PC-3 (cell line): ENCODE measurements around the gene TPO. TPM values are rescaled to one million over a fixed set of nuclear protein-coding genes. Genes with fewer than 3 reads are reported as not detected.

Experiments used
- ATAC-seq: fragments of 200-7000 bp; cut with Tn5 transposase; 2 replicates; pipeline ENCODE4 v1.9.1; 2020; ENCODE audit warnings: mild to moderate bottlenecking, moderate library complexity
- BruUV-seq: library from RNA; stranded (reverse); fragments of 400-500 nt; replicated peaks from 2 replicates; lab custom pipeline; 2021; lab: Mats Ljungman, UMichigan
- CTCF ChIA-PET: fragments of 300-600 bp; sonication (Branson Sonifier 250); formaldehyde crosslinking; loops from one replicate; lab custom pipeline; 2022; ENCODE audit warnings: antibody characterized with exemption; lab: Charles Lee
- POLR2A ChIA-PET: fragments of 300-600 bp; sonication (Branson Sonifier 250); formaldehyde crosslinking; loops from one replicate; lab custom pipeline; 2022; ENCODE audit warnings: antibody characterized with exemption; ENCODE audit not compliant: unreplicated experiment; lab: Charles Lee
- DNase-seq: peaks from one replicate; pipeline ENCODE4 v3.0.0-alpha.2; 2015
- H2AFZ ChIP-seq: fragments of 300-600 bp; sonication (generic); 2 replicates; pipeline ENCODE4 v1.6.0; 2016; ENCODE audit warnings: antibody characterized with exemption, low read length
- H3F3A ChIP-seq: fragments of 300-600 bp; sonication (generic); one replicate; pipeline ENCODE4 v1.6.0; 2017; ENCODE audit warnings: antibody characterized with exemption, low read length, control low read depth, mild to moderate bottlenecking; ENCODE audit not compliant: unreplicated experiment
- H3K27ac ChIP-seq: fragments of 300-600 bp; sonication (generic); 2 replicates; pipeline ENCODE4 v1.5.1; 2016; ENCODE audit warnings: mild to moderate bottlenecking, low read length
- H3K27me3 ChIP-seq: fragments of 300-600 bp; sonication (generic); 2 replicates; pipeline ENCODE4 v1.6.1; 2016; ENCODE audit warnings: low read length, mixed read lengths
- H3K36me3 ChIP-seq: fragments of 300-600 bp; sonication (generic); 2 replicates; pipeline ENCODE4 v1.6.1; 2016; ENCODE audit warnings: low read depth, mixed run types, low read length, mixed read lengths
- H3K4me1 ChIP-seq: fragments of 300-600 bp; sonication (generic); 2 replicates; pipeline ENCODE4 v1.5.1; 2016; ENCODE audit warnings: low read length; ENCODE audit not compliant: insufficient read depth
- H3K4me2 ChIP-seq: fragments of 300-600 bp; sonication (generic); 2 replicates; pipeline ENCODE4 v1.6.0; 2016; ENCODE audit warnings: low read length
- H3K4me3 ChIP-seq: fragments of 300-600 bp; sonication (generic); 2 replicates; pipeline ENCODE4 v1.5.1; 2016; ENCODE audit warnings: mild to moderate bottlenecking, low read length, mixed read lengths
- H3K79me2 ChIP-seq: fragments of 300-600 bp; sonication (generic); 2 replicates; pipeline ENCODE4 v1.6.1; 2017; ENCODE audit warnings: low read length, mixed read lengths
- H3K9ac ChIP-seq: fragments of 300-600 bp; sonication (generic); 2 replicates; pipeline ENCODE4 v1.6.0; 2016; ENCODE audit warnings: mild to moderate bottlenecking, low read length
- H3K9me2 ChIP-seq: fragments of 300-600 bp; sonication (generic); replicated peaks from 2 replicates; pipeline ENCODE4 v1.6.1; 2016; ENCODE audit warnings: mixed run types, low read length, mixed read lengths
- H3K9me3 ChIP-seq: fragments of 300-600 bp; sonication (generic); 2 replicates; pipeline ENCODE4 v1.6.1; 2016; ENCODE audit warnings: low read length, mixed read lengths
- H4K20me1 ChIP-seq: fragments of 300-600 bp; sonication (generic); 2 replicates; pipeline ENCODE4 v1.6.1; 2016; ENCODE audit warnings: low read length, mixed read lengths
- EZH2 ChIP-seq: fragments of 300-600 bp; sonication (generic); IDR thresholded peaks from one replicate; pipeline ENCODE4 v1.6.1; 2017; ENCODE audit warnings: antibody characterized with exemption, mild to moderate bottlenecking, low read length; ENCODE audit not compliant: unreplicated experiment
- EZH2phosphoT487 ChIP-seq: fragments of 300-600 bp; sonication (generic); IDR thresholded peaks from 2 replicates; pipeline ENCODE4 v1.6.1; 2018; ENCODE audit warnings: mild to moderate bottlenecking, antibody characterized with exemption, low read length, borderline replicate concordance
- intact Hi-C: fragments of 100-400 bp; cut with micrococcal nuclease; formaldehyde crosslinking; loops from 2 replicates; pipeline ENCODE4 v1.9.0; 2023
- total RNA-seq: library from RNA; depleted of rRNA; stranded (reverse); fragments of >200 nt; gene quantifications from 2 replicates; pipeline ENCODE4 v1.2.3, GENCODE V29; 2014
- TF ChIP-seq, protein P1 (sequence below): fragments of 300-600 bp; sonication (generic); conservative IDR thresholded peaks from 2 replicates; pipeline ENCODE4 v1.5.1; 2017; ENCODE audit warnings: antibody characterized with exemption, low read depth, mild to moderate bottlenecking, low read length

TPO gene
- total RNA-seq, 1 experiment from 2014 or later: not detected

DNA sequence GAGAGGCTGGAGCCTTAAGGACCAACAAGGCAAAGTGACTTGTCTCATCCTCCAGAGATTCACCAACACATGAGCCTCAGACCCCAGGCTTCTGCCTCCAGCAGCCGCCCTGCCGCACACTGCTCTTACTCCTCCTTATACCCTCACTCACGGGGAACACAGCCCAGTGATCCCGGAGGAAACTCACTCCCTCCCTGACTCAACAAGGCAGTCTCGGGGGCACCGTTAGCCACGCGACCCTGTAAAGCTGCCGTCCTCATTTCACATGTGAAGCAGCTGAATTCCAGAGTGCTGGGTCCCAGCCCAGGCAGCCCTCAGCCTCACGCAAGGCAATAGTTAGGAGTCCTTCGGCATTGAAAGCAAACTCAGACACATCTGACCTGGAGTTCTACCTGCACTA, 129.7 kb downstream of the TPO start:
- Histone ChIP-seq H3K9me2 (no peaks in the 10 kb centered on the region), H3K27ac (no peak overlapping the region), H3K4me3 (no peak overlapping the region), H4K20me1 (no peaks in the 10 kb centered on the region), H3K9me3 (no peaks in the 10 kb centered on the region), H3K27me3 (no peaks in the 10 kb centered on the region), H3K36me3 (no peaks in the 10 kb centered on the region; the same call in 1 of the 2 replicates), H2AFZ (no peak overlapping the region), H3K4me1 (no peaks in the 10 kb centered on the region), H3F3A (no peaks in the 10 kb centered on the region), H3K4me2 (no peak overlapping the region), H3K9ac (no peak overlapping the region), H3K79me2 (no peaks in the 10 kb centered on the region)
- ChIA-PET POLR2A (no interaction called here), CTCF (no interaction called here)
- ATAC-seq (no peak), DNase-seq (no peak)
- intact Hi-C loops: loop anchor here (10.0 kb wide), 2 partner anchors 298 to 828 kb away; no protein-coding TSS in a partner anchor
- BruUV-seq: no TSS peak
- TF ChIP-seq EZH2 (no peak), EZH2phosphoT487 (no peak)
- TF ChIP-seq, protein P1, sequence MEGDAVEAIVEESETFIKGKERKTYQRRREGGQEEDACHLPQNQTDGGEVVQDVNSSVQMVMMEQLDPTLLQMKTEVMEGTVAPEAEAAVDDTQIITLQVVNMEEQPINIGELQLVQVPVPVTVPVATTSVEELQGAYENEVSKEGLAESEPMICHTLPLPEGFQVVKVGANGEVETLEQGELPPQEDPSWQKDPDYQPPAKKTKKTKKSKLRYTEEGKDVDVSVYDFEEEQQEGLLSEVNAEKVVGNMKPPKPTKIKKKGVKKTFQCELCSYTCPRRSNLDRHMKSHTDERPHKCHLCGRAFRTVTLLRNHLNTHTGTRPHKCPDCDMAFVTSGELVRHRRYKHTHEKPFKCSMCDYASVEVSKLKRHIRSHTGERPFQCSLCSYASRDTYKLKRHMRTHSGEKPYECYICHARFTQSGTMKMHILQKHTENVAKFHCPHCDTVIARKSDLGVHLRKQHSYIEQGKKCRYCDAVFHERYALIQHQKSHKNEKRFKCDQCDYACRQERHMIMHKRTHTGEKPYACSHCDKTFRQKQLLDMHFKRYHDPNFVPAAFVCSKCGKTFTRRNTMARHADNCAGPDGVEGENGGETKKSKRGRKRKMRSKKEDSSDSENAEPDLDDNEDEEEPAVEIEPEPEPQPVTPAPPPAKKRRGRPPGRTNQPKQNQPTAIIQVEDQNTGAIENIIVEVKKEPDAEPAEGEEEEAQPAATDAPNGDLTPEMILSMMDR: no peak

DNA sequence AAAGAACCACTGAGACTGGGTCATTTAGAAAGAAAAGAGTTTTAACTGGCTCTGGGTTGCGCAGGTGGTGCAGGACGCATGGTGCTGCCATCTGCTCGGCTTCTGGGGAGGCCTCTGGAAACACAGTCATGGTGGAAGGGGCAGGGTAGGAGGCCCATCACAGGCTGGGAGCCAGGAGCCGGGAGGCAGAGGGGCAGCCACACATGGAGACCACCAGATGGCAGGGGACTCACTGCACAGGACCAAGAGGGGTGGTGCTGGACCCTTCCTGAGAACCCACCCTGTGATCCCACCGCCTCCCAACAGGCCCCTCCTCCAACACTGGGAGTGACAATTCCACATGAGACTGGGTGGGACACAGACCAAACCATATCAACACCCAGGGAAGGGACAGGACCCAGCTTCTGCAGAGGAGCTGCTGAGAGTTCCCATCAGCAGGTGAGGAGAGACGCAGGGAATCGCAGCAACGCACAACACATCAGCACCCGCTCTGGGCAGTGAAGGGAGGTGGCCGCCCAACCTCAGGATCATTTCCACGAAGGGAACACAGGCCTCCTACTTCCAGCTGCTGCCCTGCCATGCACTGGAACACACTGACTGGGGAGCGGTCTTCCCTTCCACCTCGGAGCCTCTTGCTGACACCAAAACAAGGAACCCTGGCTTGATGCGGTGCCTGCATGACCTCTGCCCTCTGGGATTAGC, 130.7 kb downstream of the TPO start:
- H3F3A ChIP-seq: no peaks in the 10 kb centered on the region
- no peaks in the 10 kb centered on the region for H3K4me1 ChIP-seq
- no peak overlapping the region for H3K9ac ChIP-seq
- no peaks in the 10 kb centered on the region for H3K9me2 ChIP-seq
- no peaks in the 10 kb centered on the region for H3K36me3 ChIP-seq
- H4K20me1 ChIP-seq: no peaks in the 10 kb centered on the region
- no peaks in the 10 kb centered on the region for H3K9me3 ChIP-seq
- BruUV-seq: no TSS peak
- no peak overlapping the region for H3K4me2 ChIP-seq
- ChIA-PET POLR2A (no interaction called here), CTCF (no interaction called here)
- H3K27me3 ChIP-seq: no peaks in the 10 kb centered on the region
- no peak overlapping the region for H2AFZ ChIP-seq
- no peak for ATAC-seq
- intact Hi-C loops: loop anchor here (10.0 kb wide), 2 partner anchors 299 to 829 kb away; no protein-coding TSS in a partner anchor
- TF ChIP-seq, protein P1: no peak
- TF ChIP-seq EZH2 (no peak), EZH2phosphoT487 (no peak)
- H3K79me2 ChIP-seq: no peaks in the 10 kb centered on the region
- no peak overlapping the region for H3K4me3 ChIP-seq
- no peak overlapping the region for H3K27ac ChIP-seq
- DNase-seq: no peak

DNA sequence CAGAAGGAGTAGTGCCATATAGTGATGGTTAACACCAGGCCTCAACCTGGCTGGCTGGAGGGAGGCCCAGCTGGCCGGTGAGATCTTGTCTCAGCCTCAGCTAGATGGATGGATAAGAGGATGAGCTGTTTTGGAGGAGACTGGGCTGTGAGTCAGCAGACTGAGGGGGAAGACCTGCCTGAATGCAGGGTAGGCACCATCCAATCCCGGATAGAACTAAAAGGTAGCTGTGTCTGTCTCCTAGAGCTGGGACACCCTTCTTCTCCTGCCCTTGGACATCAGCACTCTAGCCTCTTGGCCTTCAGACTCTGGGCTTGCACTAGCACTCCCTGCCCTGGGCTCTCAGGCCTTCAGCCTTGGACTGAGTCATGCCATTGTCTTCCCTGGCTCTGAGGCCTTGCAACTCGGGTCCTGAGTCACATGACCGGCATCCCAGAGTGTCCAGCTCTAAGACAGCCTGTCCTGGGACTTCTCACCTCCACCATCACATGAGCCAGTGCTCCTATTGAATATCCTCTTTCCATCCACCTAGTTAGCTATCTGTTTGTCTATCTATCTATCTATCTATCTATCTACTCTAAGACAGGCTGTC, 131.3 kb downstream of the TPO start:
- H3K9ac ChIP-seq: no peak overlapping the region
- DNase-seq: peak; percentile 45
- intact Hi-C loops: loop anchor here (5.0 to 10.0 kb wide), 6 partner anchors 300 to 1297 kb away; no protein-coding TSS in a partner anchor
- no peak overlapping the region for H3K4me2 ChIP-seq
- ATAC-seq: peak; percentile 62
- ChIA-PET CTCF (interaction anchor here (0.6 kb wide), 1 partner anchor 17 kb away, joined by 10 read pairs; no protein-coding TSS in a partner anchor), POLR2A (no interaction called here)
- H2AFZ ChIP-seq: no peak overlapping the region
- H3K4me1 ChIP-seq: 0 out of 2 replicates have a peak, but pooled peaks cover 3% of the 10 kb centered on the region
- TF ChIP-seq EZH2 (no peak), EZH2phosphoT487 (no peak)
- TF ChIP-seq, protein P1: no peak
- no peaks in the 10 kb centered on the region for H3K27me3 ChIP-seq
- H3K9me3 ChIP-seq: no peaks in the 10 kb centered on the region
- H3K27ac ChIP-seq: no peak overlapping the region
- H3F3A ChIP-seq: no peaks in the 10 kb centered on the region
- no peaks in the 10 kb centered on the region for H3K79me2 ChIP-seq
- no peaks in the 10 kb centered on the region for H3K36me3 ChIP-seq
- no peaks in the 10 kb centered on the region for H3K9me2 ChIP-seq
- no peaks in the 10 kb centered on the region for H4K20me1 ChIP-seq
- H3K4me3 ChIP-seq: no peak overlapping the region
- BruUV-seq: no TSS peak
